ENCODE results near the gene TOB2. TPM values are rescaled to one million over a fixed set of nuclear protein-coding genes. Genes with fewer than 3 reads are reported as not detected.

Gene TOB2
- total RNA-seq, 1 donor from 2014 or later = 40.1 TPM

DNA sequence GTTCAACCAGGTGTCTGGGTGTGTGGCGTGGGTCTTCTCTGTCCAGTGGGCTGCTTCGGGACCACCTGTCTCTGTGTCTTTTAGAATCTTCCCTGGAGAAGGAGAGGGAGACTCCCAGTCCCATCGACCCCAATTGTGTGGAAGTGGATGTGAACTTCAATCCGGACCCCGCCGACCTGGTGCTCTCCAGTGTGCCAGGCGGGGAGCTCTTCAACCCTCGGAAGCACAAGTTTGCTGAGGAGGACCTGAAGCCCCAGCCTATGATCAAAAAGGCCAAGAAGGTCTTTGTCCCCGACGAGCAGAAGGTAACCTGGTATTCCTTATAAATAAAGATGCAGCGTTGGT, 52.6 kb downstream of the TOB2 start:
- no peak for DNase-seq (ENCODE audit: low spot score)
- ATAC-seq = no peak

DNA sequence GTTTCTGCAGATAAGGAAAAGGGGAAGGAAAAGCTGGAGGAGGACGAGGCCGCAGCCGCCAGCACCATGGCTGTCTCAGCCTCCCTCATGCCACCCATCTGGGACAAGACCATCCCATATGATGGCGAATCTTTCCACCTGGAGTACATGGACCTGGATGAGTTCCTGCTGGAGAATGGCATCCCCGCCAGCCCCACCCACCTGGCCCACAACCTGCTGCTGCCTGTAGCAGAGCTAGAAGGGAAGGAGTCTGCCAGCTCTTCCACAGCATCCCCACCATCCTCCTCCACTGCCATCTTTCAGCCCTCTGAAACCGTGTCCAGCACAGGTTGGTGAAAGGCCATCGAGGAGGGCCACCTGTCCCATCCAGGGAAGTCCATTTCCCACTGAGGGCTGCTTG, 59.3 kb downstream of the TOB2 start:
- peak; percentile 6 for ATAC-seq
- no peak for DNase-seq (ENCODE audit: low spot score)

DNA sequence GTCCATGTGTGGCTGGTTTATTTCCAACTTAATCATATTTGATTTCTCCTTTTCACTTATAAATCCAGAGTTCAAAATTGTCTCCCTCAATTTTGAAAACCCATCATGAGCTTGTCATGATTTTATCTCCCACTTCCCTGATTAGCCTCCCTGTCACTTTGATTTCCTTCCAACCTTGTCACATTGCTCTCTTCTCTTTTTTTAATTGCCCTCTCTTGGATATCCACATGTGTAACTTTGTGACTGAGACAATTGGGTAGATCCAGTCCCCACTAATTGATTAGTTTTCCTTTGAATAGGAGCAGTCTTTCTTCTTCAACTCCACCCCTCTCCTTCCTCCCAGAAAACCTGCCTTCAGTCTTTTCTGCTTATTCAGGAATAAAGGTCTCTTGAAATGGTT, 62.5 kb downstream of the TOB2 start:
- no peak for ATAC-seq
- no peak for DNase-seq (ENCODE audit: low spot score)

Other genes starting within 250 kb of the TOB2 start
- 12.7 TPM for gene L3MBTL2, start 241.5 kb downstream of the TOB2 start, total RNA-seq
- gene CHADL, start 205.9 kb downstream of the TOB2 start, total RNA-seq = 2.5 TPM
- 34.7 TPM for gene RANGAP1, start 160.6 kb downstream of the TOB2 start, total RNA-seq
- gene ZC3H7B, start 145.3 kb downstream of the TOB2 start, total RNA-seq = 53.8 TPM
- 26.3 TPM for gene TEF, start 64.9 kb downstream of the TOB2 start, total RNA-seq
- gene PHF5A, start 21.9 kb upstream of the TOB2 start, total RNA-seq = 14.6 TPM
- 71.8 TPM for gene ACO2, start 22.3 kb upstream of the TOB2 start, total RNA-seq
- gene POLR3H, start 97.7 kb upstream of the TOB2 start, total RNA-seq = 22.5 TPM
- 0.88 TPM for gene CSDC2, start 114.2 kb upstream of the TOB2 start, total RNA-seq
- 51.8 TPM for gene PMM1, start 143.0 kb upstream of the TOB2 start, total RNA-seq
- 40.5 TPM for gene DESI1, start 174.2 kb upstream of the TOB2 start, total RNA-seq
- gene XRCC6, start 174.5 kb upstream of the TOB2 start, total RNA-seq = 65.9 TPM
- 39.7 TPM for gene SNU13, start 242.1 kb upstream of the TOB2 start, total RNA-seq

Data from left lobe of liver (tissue), 2 donors.